CD4-positive, alpha-beta T cell treated with Interleukin-4 for 1 hour (primary cell): ENCODE data around the gene VAT1L.

ENCODE experiments used
- DNase-seq, 2 donors: peaks; one replicate each; pipeline ENCODE4 v3.0.0-alpha.2; 2020 to 2022

Gene VAT1L

GRCh38 chr16:77782694-77783093 is 5.7 kb upstream of the VAT1L start:
- DNase-seq = no peak

DNA sequence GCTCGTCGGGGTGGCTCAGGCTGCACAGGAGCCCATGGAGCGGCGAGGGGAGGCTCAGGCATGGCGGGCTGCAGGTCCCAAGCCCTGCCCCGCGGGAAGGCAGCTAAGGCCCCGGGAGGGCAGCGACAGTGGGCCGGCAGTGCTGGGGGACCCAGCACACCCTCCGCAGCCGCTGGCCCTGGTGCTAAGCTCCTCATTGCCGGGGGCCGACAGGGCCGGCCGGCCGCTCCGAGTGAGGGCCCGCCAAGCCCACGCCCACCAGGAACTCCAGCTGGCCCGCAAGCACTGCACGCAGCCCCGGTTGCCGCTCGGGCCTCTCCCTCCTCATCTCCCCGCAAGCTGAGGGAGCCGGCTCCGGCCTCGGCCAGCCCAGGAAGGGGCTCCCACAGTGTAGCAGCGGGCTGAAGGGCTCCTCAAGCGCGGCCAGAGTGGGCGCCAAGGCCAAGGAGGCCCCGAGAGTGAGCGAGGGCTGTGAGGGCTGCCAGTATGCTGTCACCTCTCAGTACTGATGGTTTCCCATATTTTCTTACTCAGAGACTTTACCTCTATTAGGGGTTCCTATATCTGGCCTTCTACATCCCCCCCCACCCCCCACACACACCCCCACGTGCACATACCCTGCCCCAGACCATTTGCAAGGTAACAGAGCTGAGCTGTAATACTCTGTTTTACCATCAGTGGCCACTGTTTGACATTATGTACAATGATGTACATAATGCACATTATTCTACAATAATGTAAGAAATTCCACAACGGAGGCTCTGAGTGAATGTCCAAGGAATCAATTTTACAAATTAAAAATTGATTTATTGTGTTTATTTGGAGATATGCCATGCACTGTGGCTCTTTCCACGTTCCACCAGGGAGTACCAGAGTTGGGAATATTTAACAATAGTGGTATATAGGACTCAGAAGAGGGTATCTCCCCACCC is 3.7 kb upstream of the VAT1L start:
- no peak for DNase-seq

DNA sequence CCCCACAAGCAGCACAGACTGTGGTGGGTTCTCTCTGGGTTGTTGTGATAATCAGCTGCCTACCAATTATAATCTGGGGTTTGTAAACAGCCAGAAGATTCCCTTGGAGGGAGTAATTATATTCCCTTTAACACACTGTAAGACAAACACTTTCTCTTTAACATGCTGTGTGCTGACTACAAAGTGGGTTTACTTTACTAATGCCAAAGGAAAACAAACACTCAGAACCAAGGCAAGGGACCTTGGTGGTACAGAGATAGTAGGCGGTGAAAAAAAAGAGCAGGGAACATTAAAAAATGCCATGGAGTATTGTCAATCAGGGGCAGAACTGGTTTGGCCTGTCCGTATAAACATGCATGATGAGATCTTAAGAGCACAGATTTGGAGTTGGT is 3.0 kb upstream of the VAT1L start:
- no peak for DNase-seq

DNA sequence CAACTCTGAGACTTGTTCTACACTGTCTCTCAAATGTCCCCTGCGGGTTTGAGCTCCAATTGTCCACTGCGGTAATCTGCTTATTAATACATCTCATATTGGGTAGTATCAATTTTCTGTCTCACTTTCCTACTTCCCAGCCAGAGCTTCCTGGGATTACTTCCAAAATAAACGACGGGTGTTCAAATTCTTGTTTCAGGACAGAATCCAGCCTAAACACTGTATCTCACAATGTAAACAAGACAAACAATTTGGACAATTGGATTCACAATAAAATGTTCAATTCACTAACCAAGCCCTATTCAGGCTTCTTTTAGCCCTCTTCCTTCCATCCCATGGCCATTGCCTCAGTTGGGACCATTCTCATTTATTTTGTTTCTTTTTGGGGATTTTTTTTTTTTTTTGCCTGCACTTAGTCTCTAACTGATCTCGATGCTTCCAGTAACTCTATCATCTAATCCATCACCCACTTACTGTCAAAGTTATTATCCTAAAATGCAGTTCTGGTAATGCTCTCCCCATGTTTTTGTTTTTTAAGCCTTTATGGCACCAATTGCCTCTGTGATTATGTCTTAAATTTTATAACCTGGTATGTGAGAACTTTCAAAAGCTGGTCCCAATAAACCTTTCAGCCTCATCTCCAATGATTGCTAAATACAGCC is 2.0 kb upstream of the VAT1L start:
- DNase-seq = no peak

DNA sequence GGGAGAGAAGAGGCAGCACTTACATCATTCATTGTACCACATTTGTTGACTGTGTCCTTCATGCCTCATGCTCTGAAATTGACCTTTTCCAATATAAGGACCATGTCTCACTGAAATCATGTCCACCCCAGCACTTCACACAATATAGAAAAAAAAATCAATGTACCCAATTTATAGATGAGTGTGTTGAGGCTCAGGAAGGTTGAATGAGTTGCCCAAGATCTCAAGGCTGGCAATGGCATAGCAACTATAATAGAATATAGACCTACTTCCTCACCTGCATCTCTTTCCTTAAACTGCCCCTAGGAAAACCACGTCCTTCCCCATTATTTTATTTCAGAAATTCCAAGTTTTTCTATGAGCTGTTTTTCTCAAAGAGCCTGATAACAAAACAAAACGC is 912 bp upstream of the VAT1L start:
- no peak for DNase-seq

DNA sequence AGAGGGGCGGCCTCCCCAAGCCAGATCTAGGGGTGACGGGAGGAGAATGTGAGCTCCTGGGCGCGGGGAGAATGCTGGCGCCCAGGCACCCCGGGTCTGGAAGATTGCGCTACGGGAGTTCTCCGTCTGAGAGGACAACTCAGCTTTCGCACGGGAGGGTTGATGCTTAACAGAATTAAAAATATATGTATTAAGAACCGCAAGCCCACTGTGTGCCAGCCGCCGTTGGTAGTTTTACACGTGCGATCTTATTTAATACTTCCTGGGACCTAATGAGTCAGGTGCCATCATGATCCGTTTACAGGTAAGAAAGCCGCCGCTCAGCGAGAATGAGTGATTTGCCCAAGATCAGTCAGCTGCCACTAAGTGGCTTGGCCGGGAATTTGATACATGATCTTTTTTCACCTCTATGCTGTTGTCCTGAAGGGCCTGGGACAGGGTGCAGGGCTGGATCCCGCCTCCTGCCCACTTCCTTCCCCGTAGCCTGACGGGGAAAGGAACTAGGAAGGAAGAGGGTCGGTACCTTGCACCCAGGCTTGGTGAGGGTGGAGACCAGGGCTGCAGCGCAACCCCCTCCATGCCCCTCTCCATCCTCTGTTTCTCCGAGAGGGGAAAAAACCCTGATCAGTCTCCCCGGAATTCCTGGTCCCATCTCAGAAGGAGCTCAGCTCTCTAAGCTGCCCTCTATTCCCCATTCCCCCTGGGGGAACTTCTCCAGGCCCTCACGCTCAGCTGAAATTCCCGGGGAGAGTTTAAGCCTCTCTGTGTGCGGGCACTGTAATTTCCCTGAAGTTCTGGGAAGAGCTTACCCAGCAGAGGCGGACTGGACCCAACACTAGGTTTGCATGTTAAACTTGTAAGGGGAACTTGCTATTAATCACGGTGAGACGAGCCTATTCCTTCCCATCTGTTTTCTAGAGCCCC is 983 bp downstream of the VAT1L start:
- DNase-seq = no peak

- DNase-seq = no peak
Measured at GRCh38 chr16:77790009-77790372, 1.6 kb downstream of the VAT1L start.

DNA sequence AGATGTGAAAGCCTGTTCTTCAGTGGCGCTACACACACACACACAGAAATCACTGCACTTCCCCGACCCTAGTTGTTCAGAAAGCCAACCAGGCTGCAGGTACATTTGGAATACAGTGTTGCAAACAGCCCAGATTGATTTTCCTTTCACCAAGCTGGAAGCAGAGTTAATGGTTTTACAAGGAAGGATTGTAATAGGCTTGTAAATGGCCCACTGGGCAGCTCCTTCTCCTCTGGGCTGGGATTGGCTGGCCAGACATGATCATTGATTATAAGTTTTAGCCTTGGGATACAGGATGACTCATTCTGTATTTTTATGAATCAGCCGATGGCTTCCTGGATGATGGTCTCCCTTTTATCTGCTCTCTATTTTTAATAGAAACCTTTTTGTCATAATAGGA is 2.5 kb downstream of the VAT1L start:
- DNase-seq = no peak

DNA sequence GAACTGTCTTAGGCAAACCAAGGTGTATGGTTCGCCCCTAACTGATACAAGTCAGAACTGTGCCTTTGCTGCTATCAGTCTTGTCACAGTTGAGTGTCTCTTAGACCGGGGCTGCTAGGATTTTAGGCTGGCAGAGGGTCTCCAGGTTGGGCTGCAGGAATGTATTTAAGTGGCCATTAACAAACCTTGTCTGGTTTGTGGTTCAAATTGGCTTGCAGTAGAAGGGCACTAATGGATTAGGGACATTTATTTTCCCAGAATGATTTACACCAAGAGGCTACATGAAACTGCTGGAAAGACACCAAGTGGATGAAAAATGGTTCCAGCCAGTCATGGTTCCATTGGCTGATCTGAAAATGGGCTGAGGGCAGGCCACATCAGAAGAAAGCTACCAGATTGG is 5.1 kb downstream of the VAT1L start:
- DNase-seq = no peak

DNA sequence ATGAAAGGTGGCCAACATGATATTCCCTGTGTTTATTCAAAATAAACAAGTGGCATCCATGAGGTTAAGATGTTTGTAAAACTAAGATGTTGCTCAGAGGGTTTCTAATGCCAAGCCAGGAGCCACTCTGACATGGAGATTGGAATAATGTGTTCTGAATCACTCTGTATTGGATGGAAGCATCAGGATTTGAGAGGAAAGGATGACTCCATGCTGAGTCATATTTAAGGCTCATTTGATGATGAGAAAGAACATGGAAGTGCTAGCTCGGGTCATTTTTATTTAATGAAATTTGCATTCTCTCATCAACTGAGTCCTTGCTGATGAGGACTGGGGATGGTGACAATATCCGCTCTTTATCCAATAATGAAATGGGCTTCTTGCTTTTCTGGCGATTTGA is 6.2 kb downstream of the VAT1L start:
- no peak for DNase-seq

- no peak for DNase-seq
Measured at GRCh38 chr16:77801817-77802216, 13.5 kb downstream of the VAT1L start.

- DNase-seq = no peak
Measured at GRCh38 chr16:77805398-77805797, 17.0 kb downstream of the VAT1L start.

DNA sequence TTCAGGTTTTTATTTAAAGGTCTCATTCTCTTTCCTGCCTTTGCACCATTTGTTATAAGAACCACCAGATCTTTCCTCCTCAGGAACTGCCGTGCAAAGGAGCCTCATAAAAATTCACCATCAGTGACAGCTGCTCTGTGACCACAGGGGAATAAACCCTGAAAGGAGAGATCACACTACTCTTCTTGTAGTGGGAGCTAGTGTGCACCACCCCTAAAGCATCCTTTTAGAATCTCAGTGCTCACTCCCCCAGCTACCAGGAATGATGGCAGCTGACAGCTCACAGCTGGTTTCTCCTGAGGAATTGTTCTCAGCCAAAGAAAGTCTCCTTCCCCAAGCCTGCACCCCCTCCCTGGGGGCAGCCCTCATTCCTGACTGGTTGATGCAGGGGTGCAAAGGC is 18.7 kb downstream of the VAT1L start:
- no peak for DNase-seq

DNA sequence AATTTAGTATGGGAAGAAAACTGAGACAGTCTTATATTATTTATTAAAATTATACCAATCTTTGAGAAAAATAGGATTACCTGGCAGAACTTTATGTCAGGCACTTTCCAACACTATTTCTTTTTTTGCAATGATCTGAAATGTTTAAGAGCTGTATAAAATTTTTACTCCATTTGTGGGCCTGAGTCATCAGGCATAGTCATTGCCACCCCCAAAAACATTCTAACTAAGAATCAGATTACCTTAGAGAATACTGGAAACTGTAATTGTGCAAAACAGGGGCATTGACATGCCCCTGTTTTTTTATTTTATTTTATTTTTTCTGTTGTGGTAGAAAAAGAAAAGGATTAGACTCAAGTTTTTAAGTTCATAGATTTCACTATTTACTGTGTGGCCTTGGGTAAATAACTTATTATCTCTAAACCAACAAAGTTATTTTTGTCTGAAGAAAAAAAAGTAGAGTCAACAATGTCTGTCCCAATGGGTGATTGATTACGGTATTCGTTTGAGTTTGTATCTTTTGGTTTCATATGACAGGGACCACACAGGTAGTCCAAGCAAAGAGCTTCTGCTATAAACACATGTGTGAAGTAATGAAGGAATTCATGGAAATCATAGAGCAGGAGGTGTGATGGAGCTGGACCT is 24.6 kb downstream of the VAT1L start:
- no peak for DNase-seq

- no peak for DNase-seq
Measured at GRCh38 chr16:77816293-77816692, 27.9 kb downstream of the VAT1L start.

- DNase-seq = no peak
Measured at GRCh38 chr16:77820340-77820739, 32.0 kb downstream of the VAT1L start.

DNA sequence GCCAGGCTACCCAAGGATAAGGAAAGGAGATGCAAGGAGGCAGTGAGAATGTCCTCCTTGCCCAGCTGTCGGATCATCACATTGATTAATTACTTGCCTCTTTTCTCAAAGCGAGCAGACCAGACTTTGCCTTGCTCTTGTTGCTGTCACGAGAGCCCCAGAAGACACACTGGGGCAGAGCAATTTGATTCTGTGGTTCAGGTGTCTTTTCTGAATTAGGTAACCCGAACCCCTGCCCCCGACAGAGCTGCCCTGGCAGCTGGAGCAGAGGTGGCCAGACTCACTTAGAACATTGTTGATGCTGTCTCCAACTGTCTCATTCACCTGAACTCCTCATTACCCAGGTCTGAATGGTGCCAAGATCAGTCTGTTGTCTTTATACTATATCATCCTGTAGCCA is 34.3 kb downstream of the VAT1L start:
- DNase-seq = no peak

DNA sequence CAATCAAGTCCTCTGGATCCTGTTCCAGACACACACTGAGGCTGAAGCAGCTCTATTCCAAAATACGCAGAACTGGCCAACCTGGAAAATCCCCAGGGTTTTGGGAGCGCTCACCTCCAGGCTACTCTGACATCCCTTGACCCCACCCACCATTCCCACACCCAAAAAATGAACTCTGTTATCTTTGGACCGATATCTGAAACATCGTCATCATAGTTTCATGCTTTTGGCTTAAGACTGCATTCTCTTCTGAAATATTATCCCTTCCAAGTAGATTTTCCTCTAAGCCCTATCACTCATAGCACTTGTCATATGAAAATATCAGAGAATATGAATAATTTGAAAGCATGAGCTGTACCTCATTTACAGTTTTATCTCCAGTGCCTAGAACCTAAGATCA is 34.7 kb downstream of the VAT1L start:
- DNase-seq = no peak

GRCh38 chr16:77825196-77825595 is 36.8 kb downstream of the VAT1L start:
- DNase-seq = no peak

DNA sequence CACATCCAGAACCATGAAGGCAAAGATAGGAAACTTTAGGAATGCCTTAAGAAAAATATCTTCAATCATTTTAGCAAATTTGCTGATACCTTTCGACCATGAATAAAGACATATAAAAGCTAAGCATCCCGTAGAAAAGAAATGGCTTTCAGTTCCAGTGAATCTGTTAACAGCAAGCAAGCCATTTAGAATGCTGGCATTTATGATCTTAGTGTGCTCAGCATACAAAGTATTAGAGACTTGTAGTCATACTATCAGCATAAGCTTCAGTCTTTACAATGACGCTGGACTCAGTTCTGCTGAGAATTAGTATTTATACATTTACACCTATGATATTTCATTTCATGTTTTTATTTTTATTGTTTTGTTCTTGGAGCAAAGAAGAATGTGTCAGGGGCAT is 38.7 kb downstream of the VAT1L start:
- DNase-seq = no peak

GRCh38 chr16:77833921-77834634 is 45.7 kb downstream of the VAT1L start:
- no peak for DNase-seq
